GM23248 (cell line): ENCODE measurements around the gene TTLL9. TPM values are rescaled to one million over a fixed set of nuclear protein-coding genes. Genes with fewer than 3 reads are reported as not detected.
"Not testable (repeated sequence)": the region's sequence is repeated elsewhere in the genome, so short reads cannot be mapped to it uniquely, and the experiment has no call there.

Experiments
- DNase-seq: peaks from one replicate; pipeline ENCODE4 v3.0.0-alpha.2; 2015
- H2AFZ ChIP-seq: fragments of 200-600 bp; sonication (generic); 2 replicates; pipeline ENCODE4 v1.6.1; 2016; ENCODE audit warnings: antibody characterized with exemption
- H3F3A ChIP-seq: fragments of 200-600 bp; sonication (generic); 2 replicates; pipeline ENCODE4 v1.6.1; 2016; ENCODE audit warnings: mild to moderate bottlenecking, antibody characterized with exemption, mixed run types; ENCODE audit not compliant: insufficient read depth
- H3K27ac ChIP-seq: fragments of 200-600 bp; sonication (generic); 2 replicates; pipeline ENCODE4 v1.5.1; 2016; ENCODE audit warnings: mild to moderate bottlenecking
- H3K27me3 ChIP-seq: fragments of 200-600 bp; sonication (generic); replicated peaks from 2 replicates; pipeline ENCODE4 v1.6.1; 2016; ENCODE audit warnings: mild to moderate bottlenecking; ENCODE audit not compliant: insufficient read depth
- H3K36me3 ChIP-seq: fragments of 200-600 bp; sonication (generic); 2 replicates; pipeline ENCODE4 v1.6.1; 2016; ENCODE audit warnings: low read depth, mild to moderate bottlenecking
- H3K4me1 ChIP-seq: fragments of 200-600 bp; sonication (generic); 2 replicates; pipeline ENCODE4 v1.6.1; 2016; ENCODE audit warnings: mild to moderate bottlenecking; ENCODE audit not compliant: insufficient read depth
- H3K4me2 ChIP-seq: fragments of 200-600 bp; sonication (generic); one replicate; pipeline ENCODE4 v1.6.1; 2016; ENCODE audit warnings: mild to moderate bottlenecking; ENCODE audit not compliant: unreplicated experiment
- H3K4me3 ChIP-seq: fragments of 200-600 bp; sonication (generic); 2 replicates; pipeline ENCODE4 v1.5.1; 2016; ENCODE audit warnings: mild to moderate bottlenecking
- H3K79me2 ChIP-seq: fragments of 200-600 bp; sonication (generic); 2 replicates; pipeline ENCODE4 v1.6.1; 2016; ENCODE audit warnings: mild to moderate bottlenecking; ENCODE audit not compliant: insufficient read depth
- H3K9ac ChIP-seq: fragments of 200-600 bp; sonication (generic); 2 replicates; pipeline ENCODE4 v1.6.1; 2016; ENCODE audit warnings: mild to moderate bottlenecking
- H3K9me2 ChIP-seq: fragments of 200-600 bp; sonication (generic); 2 replicates; pipeline ENCODE4 v1.6.1; 2016; ENCODE audit warnings: mixed run types, mild to moderate bottlenecking, moderate library complexity; ENCODE audit not compliant: insufficient read depth
- H3K9me3 ChIP-seq: fragments of 200-600 bp; sonication (generic); one replicate; pipeline ENCODE4 v1.6.1; 2017; ENCODE audit warnings: low read depth
- H4K20me1 ChIP-seq: fragments of 200-600 bp; sonication (generic); 2 replicates; pipeline ENCODE4 v1.6.0; 2016; ENCODE audit not compliant: insufficient read depth
- EZH2 ChIP-seq: fragments of 200-600 bp; sonication (generic); IDR thresholded peaks from 2 replicates; pipeline ENCODE4 v1.6.1; 2018; ENCODE audit warnings: antibody characterized with exemption, mild to moderate bottlenecking; ENCODE audit not compliant: insufficient read depth, poor library complexity, severe bottlenecking
- EZH2phosphoT487 ChIP-seq: fragments of 200-600 bp; sonication (generic); IDR thresholded peaks from 2 replicates; pipeline ENCODE4 v1.6.1; 2018; ENCODE audit warnings: antibody characterized with exemption, moderate library complexity, mild to moderate bottlenecking, low read depth; ENCODE audit not compliant: insufficient read depth
- WGBS, 2 experiments: methylation state at CpG; one replicate each; pipeline ENCODE4 v1.1.6; 2015 to 2017; ENCODE audit warnings: low lambda C conversion rate in 2 of 2, low coverage in 1 of 2; ENCODE audit errors: missing lambda C conversion rate in 2 of 2; 5-methylcytosine and 5-hydroxymethylcytosine counted together
- in situ Hi-C: fragments of 300-500 bp; cut with MboI; formaldehyde crosslinking; loops from 2 replicates; pipeline ENCODE4 v1.15.0; 2020
- polyA plus RNA-seq: library from polyadenylated mRNA; unstranded; fragments of >200 nt; fragmentation: Nextera tagmentation; extraction: Ambion mirVana; gene quantifications from 2 replicates; pipeline ENCODE4 v1.2.1, GENCODE V29; 2016
- total RNA-seq: library from RNA; depleted of rRNA; stranded (reverse); fragments of >200 nt; shearing (Covaris generic); gene quantifications from 2 replicates; pipeline ENCODE4 v1.2.3, GENCODE V29; 2014

TTLL9 gene
- total and polyA plus RNA-seq, 2 experiments from 2014 or later: not detected

- Histone ChIP-seq H3K9me3 (no peaks in the 10 kb centered on the region), H4K20me1 (no peaks in the 10 kb centered on the region), H2AFZ (no peak overlapping the region), H3K79me2 (no peaks in the 10 kb centered on the region), H3K4me3 (no peak overlapping the region), H3K27me3 (peaks cover 36% of the 10 kb centered on the region), H3K4me2 (no peak overlapping the region), H3K9me2 (no peaks in the 10 kb centered on the region), H3K27ac (no peak overlapping the region), H3F3A (no peaks in the 10 kb centered on the region), H3K36me3 (no peaks in the 10 kb centered on the region), H3K4me1 (no peaks in the 10 kb centered on the region), H3K9ac (no peak overlapping the region)
- in situ Hi-C loops: no loop called here
- TF ChIP-seq EZH2 (no peak), EZH2phosphoT487 (no peak)
- 48 to 51% methylated on average over 9 of the region's 9 CpGs for WGBS, 2 experiments
- DNase-seq: no peak
Measured at GRCh38 chr20:31925631-31926030, 55.2 kb downstream of the TTLL9 start.

- in situ Hi-C loops: no loop called here
- no peaks in the 10 kb centered on the region for H4K20me1 ChIP-seq
- H3K27me3 ChIP-seq: peaks cover 36% of the 10 kb centered on the region
- H3F3A ChIP-seq: no peaks in the 10 kb centered on the region
- no peak for TF ChIP-seq EZH2
- no peak for TF ChIP-seq EZH2phosphoT487
- no peaks in the 10 kb centered on the region for H3K36me3 ChIP-seq
- no peak overlapping the region for H3K4me2 ChIP-seq
- H3K9ac ChIP-seq: no peak overlapping the region
- H3K4me1 ChIP-seq: no peaks in the 10 kb centered on the region
- no peak overlapping the region for H3K27ac ChIP-seq
- no peak for DNase-seq
- H2AFZ ChIP-seq: no peak overlapping the region
- H3K4me3 ChIP-seq: no peak overlapping the region
- no peaks in the 10 kb centered on the region for H3K9me2 ChIP-seq
- no peaks in the 10 kb centered on the region for H3K79me2 ChIP-seq
- H3K9me3 ChIP-seq: no peaks in the 10 kb centered on the region
- WGBS, 2 experiments: 63 to 67% methylated on average over 2 of the region's 2 CpGs
Measured at GRCh38 chr20:31926493-31926892, 56.1 kb downstream of the TTLL9 start.

- 52 to 55% methylated on average over 8 of the region's 8 CpGs for WGBS, 2 experiments
- Histone ChIP-seq H3K9ac (no peak overlapping the region), H3K36me3 (no peaks in the 10 kb centered on the region), H3K9me2 (no peaks in the 10 kb centered on the region), H4K20me1 (no peaks in the 10 kb centered on the region), H3F3A (no peaks in the 10 kb centered on the region), H2AFZ (no peak overlapping the region), H3K4me3 (no peak overlapping the region), H3K27me3 (peaks cover 33% of the 10 kb centered on the region), H3K4me2 (no peak overlapping the region), H3K4me1 (no peaks in the 10 kb centered on the region), H3K79me2 (no peaks in the 10 kb centered on the region), H3K9me3 (no peaks in the 10 kb centered on the region), H3K27ac (no peak overlapping the region)
- in situ Hi-C loops: no loop called here
- TF ChIP-seq EZH2: no peak
- DNase-seq: no peak
Measured at GRCh38 chr20:31927627-31928159, 57.3 kb downstream of the TTLL9 start.

- H3K27me3 ChIP-seq: peaks cover 29% of the 10 kb centered on the region
- 38 to 43% methylated on average over 4 of the region's 4 CpGs for WGBS, 2 experiments
- H3K9ac ChIP-seq: not testable (repeated sequence)
Measured at GRCh38 chr20:31929631-31930030, 59.2 kb downstream of the TTLL9 start.

GRCh38 chr20:31930779-31931178 is 60.3 kb downstream of the TTLL9 start:
- H3K36me3 ChIP-seq: no peaks in the 10 kb centered on the region
- no peaks in the 10 kb centered on the region for H3K9me2 ChIP-seq
- no peaks in the 10 kb centered on the region for H3K9me3 ChIP-seq
- no peaks in the 10 kb centered on the region for H3K4me1 ChIP-seq
- no peak for DNase-seq
- H3K9ac ChIP-seq: no peak overlapping the region
- H4K20me1 ChIP-seq: no peaks in the 10 kb centered on the region
- no peak overlapping the region for H3K27ac ChIP-seq
- no peak overlapping the region for H3K4me2 ChIP-seq
- H2AFZ ChIP-seq: no peak overlapping the region
- H3F3A ChIP-seq: no peaks in the 10 kb centered on the region
- in situ Hi-C loops: no loop called here
- H3K4me3 ChIP-seq: no peak overlapping the region
- TF ChIP-seq EZH2phosphoT487 (no peak), EZH2 (no peak)
- peaks cover 29% of the 10 kb centered on the region for H3K27me3 ChIP-seq
- no peaks in the 10 kb centered on the region for H3K79me2 ChIP-seq
- 23 to 35% methylated on average over 5 of the region's 5 CpGs for WGBS, 2 experiments

More at GRCh38 chr20:31929631-31930030, 59.2 kb downstream of the TTLL9 start:
- DNase-seq, H3K4me3 ChIP-seq, H3K4me2 ChIP-seq, H3K9me2 ChIP-seq, H3F3A ChIP-seq, H3K36me3 ChIP-seq, H2AFZ ChIP-seq, H4K20me1 ChIP-seq, H3K79me2 ChIP-seq, in situ Hi-C loops, H3K9me3 ChIP-seq, H3K27ac ChIP-seq, H3K4me1 ChIP-seq: not testable (repeated sequence)
